Panc1 (cell line): ENCODE measurements around the gene FTMT. TPM values are rescaled to one million over a fixed set of nuclear protein-coding genes. Genes with fewer than 3 reads are reported as not detected.

Experiments
- ATAC-seq: fragments of 200-7000 bp; cut with Tn5 transposase; 2 replicates; pipeline ENCODE4 v1.9.1; 2020; ENCODE audit warnings: mild to moderate bottlenecking, moderate library complexity
- BruUV-seq: library from RNA; stranded (reverse); fragments of 400-500 nt; replicated peaks from 2 replicates; lab custom pipeline; 2021; lab: Mats Ljungman, UMichigan
- CTCF ChIA-PET: fragments of 300-600 bp; sonication (Branson Sonifier 250); formaldehyde crosslinking; loops from one replicate; lab custom pipeline; 2022; ENCODE audit warnings: antibody characterized with exemption; lab: Charles Lee
- POLR2A ChIA-PET: fragments of 300-600 bp; sonication (Branson Sonifier 250); formaldehyde crosslinking; loops from one replicate; lab custom pipeline; 2022; ENCODE audit warnings: antibody characterized with exemption; lab: Charles Lee
- DNase-seq: peaks from one replicate; pipeline ENCODE4 v3.0.0-alpha.2; 2010; ENCODE audit warnings: low read depth, low spot score
- H3K27ac ChIP-seq: 2 replicates; pipeline ENCODE4 v1.5.1; 2011; ENCODE audit warnings: mild to moderate bottlenecking, low read length, inconsistent platforms
- H3K27me3 ChIP-seq: fragments of 200-500 bp; sonication (Bioruptor generic); 2 replicates; pipeline ENCODE4 v1.6.0; 2014; ENCODE audit warnings: low read length, inconsistent platforms; ENCODE audit not compliant: control insufficient read depth, insufficient read depth
- H3K36me3 ChIP-seq: fragments of 200-500 bp; sonication (Bioruptor generic); 2 replicates; pipeline ENCODE4 v1.5.1; 2014; ENCODE audit warnings: inconsistent platforms, mild to moderate bottlenecking, low read length, moderate library complexity; ENCODE audit not compliant: control insufficient read depth, insufficient read depth
- H3K4me1 ChIP-seq: 2 replicates; pipeline ENCODE4 v1.5.1; 2011; ENCODE audit warnings: inconsistent platforms, mild to moderate bottlenecking, low read length, moderate library complexity; ENCODE audit not compliant: control insufficient read depth, insufficient read depth
- H3K4me3 ChIP-seq, 2 experiments: 2 replicates each; pipeline ENCODE4 v1.5.1; 2011 to 2012; ENCODE audit warnings: low read depth in 2 of 2, low read length in 2 of 2, mild to moderate bottlenecking in 2 of 2, inconsistent platforms in 1 of 2, moderate library complexity in 1 of 2
- H3K9me3 ChIP-seq: fragments of 200-500 bp; sonication (Bioruptor generic); 2 replicates; pipeline ENCODE4 v1.5.1; 2014; ENCODE audit warnings: low read depth, mild to moderate bottlenecking, inconsistent platforms, low read length, moderate library complexity; ENCODE audit not compliant: control insufficient read depth, insufficient read depth
- CTCF ChIP-seq: fragments of 450-650 bp; IDR thresholded peaks from 2 replicates; pipeline ENCODE4 v1.5.1; 2017; ENCODE audit warnings: mild to moderate bottlenecking
- POLR2AphosphoS5 ChIP-seq: IDR thresholded peaks from 2 replicates; pipeline ENCODE4 v1.6.1; 2012; ENCODE audit warnings: mild to moderate bottlenecking, low read depth, low read length, moderate library complexity
- REST ChIP-seq, 2 experiments: IDR thresholded peaks; 2 replicates each; pipeline ENCODE4 v1.6.1; 2011 to 2012; ENCODE audit warnings: low read depth in 2 of 2, control low read depth in 1 of 2, low read length in 1 of 2, mild to moderate bottlenecking in 1 of 2, moderate library complexity in 1 of 2; ENCODE audit not compliant: insufficient read depth in 1 of 2
- SIN3A ChIP-seq: IDR thresholded peaks from 2 replicates; pipeline ENCODE4 v1.6.1; 2012; ENCODE audit warnings: low read depth, mild to moderate bottlenecking, low read length, moderate library complexity, borderline replicate concordance; ENCODE audit not compliant: insufficient read depth
- TCF7L2 ChIP-seq: IDR thresholded peaks from 2 replicates; pipeline ENCODE4 v1.6.1; 2011; ENCODE audit warnings: mild to moderate bottlenecking, low read depth, low read length, inconsistent platforms
- in situ Hi-C: cut with HindIII; loops from 2 replicates; pipeline ENCODE4 v1.10.0; 2016; ENCODE audit warnings: low sequenced_read_pairs, low pct_unique_long_range_greater_than_20kb
- intact Hi-C: fragments of 100-400 bp; cut with micrococcal nuclease; formaldehyde crosslinking; loops from one replicate; pipeline ENCODE4 v1.10.0; 2022; ENCODE audit not compliant: unreplicated experiment
- total RNA-seq: library from RNA; stranded (reverse); gene quantifications from one replicate; pipeline ENCODE4 v1.2.1, GENCODE V29; 2021; ENCODE audit not compliant: unreplicated experiment

FTMT gene
- total RNA-seq, 1 experiment from 2014 or later, result not detected

GRCh38 chr5:121841892-121842291, 9.8 kb upstream of the FTMT start:
- TF ChIP-seq TCF7L2 (no peak), CTCF (no peak), POLR2AphosphoS5 (no peak), SIN3A (no peak), REST (IDR thresholded peaks at IDR 0.05; ENCODE audit: insufficient read depth in 1 of 2, low read depth in 2 of 2, low read length in 1 of 2) (no peak)
- CTCF ChIA-PET, result no interaction called here
- H3K9me3 ChIP-seq, result no peaks in the 10 kb centered on the region
- H3K27me3 ChIP-seq, result no peaks in the 10 kb centered on the region
- in situ Hi-C loops, result no loop called here
- no peaks in the 10 kb centered on the region for H3K4me1 ChIP-seq
- intact Hi-C loops, result no loop called here
- no peak for ATAC-seq
- POLR2A ChIA-PET, result no interaction called here
- H3K36me3 ChIP-seq, result no peaks in the 10 kb centered on the region
- BruUV-seq, result no TSS peak
- DNase-seq, result no peak
- H3K4me3 ChIP-seq, result no peak overlapping the region
- H3K27ac ChIP-seq, result no peak overlapping the region

- H3K27ac ChIP-seq, result no peak overlapping the region
- POLR2A ChIA-PET, result no interaction called here
- BruUV-seq, result no TSS peak
- H3K4me1 ChIP-seq, result no peaks in the 10 kb centered on the region
- H3K9me3 ChIP-seq, result no peaks in the 10 kb centered on the region
- CTCF ChIA-PET, result no interaction called here
- TF ChIP-seq SIN3A (no peak), REST (IDR thresholded peaks at IDR 0.05; ENCODE audit: insufficient read depth in 1 of 2, low read depth in 2 of 2, low read length in 1 of 2) (no peak), CTCF (no peak), TCF7L2 (no peak), POLR2AphosphoS5 (no peak)
- no peaks in the 10 kb centered on the region for H3K36me3 ChIP-seq
- no peak for DNase-seq
- no peaks in the 10 kb centered on the region for H3K27me3 ChIP-seq
- intact Hi-C loops, result no loop called here
- H3K4me3 ChIP-seq, result no peak overlapping the region
- ATAC-seq, result no peak
- in situ Hi-C loops, result no loop called here
Observed at GRCh38 chr5:121850272-121850671, 1.4 kb upstream of the FTMT start.
